ENCODE results near the gene TMEM14B. TPM values are rescaled to one million over a fixed set of nuclear protein-coding genes. Genes with fewer than 3 reads are reported as not detected.

The TMEM14B gene
- total RNA-seq, 1 experiment from 2014 or later = 82.9 TPM

DNA sequence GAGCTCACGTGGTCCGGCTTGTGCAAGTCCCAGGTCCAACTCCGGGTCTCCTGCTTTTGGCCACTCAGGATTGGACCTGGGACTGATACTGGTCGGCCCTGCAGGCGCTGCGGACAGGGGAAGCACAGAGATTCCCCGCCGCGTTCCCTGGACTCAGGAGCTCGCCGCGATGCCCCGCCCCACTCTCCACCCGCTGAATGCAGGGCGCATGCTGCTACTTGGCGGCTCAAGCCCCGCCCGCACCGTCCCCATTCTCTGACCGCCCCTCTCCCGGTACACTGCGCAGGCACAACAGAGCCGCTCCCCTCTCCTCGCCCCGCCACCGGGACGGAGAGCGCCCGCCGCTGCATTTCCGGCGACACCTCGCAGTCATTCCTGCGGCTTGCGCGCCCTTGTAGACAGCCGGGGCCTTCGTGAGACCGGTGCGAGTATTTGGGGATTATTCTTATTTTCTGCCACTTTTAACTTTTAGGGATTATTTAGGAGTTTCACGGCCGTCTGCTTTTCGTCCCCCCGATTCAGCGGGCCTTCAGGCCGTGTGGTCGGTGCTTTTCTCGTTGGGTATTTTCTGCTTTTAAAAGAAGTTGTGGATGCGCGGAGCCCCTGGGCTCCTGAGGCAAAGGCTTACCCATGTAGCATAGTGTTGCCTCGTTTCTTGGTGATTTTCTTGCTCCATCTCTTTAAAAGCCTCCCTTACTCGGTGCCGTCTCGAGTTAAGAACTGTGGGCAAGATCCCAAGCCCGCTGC is 24.6 kb upstream of the TMEM14B start, which contains the start of gene TMEM14C (continued):
- TF ChIP-seq, protein P1, sequence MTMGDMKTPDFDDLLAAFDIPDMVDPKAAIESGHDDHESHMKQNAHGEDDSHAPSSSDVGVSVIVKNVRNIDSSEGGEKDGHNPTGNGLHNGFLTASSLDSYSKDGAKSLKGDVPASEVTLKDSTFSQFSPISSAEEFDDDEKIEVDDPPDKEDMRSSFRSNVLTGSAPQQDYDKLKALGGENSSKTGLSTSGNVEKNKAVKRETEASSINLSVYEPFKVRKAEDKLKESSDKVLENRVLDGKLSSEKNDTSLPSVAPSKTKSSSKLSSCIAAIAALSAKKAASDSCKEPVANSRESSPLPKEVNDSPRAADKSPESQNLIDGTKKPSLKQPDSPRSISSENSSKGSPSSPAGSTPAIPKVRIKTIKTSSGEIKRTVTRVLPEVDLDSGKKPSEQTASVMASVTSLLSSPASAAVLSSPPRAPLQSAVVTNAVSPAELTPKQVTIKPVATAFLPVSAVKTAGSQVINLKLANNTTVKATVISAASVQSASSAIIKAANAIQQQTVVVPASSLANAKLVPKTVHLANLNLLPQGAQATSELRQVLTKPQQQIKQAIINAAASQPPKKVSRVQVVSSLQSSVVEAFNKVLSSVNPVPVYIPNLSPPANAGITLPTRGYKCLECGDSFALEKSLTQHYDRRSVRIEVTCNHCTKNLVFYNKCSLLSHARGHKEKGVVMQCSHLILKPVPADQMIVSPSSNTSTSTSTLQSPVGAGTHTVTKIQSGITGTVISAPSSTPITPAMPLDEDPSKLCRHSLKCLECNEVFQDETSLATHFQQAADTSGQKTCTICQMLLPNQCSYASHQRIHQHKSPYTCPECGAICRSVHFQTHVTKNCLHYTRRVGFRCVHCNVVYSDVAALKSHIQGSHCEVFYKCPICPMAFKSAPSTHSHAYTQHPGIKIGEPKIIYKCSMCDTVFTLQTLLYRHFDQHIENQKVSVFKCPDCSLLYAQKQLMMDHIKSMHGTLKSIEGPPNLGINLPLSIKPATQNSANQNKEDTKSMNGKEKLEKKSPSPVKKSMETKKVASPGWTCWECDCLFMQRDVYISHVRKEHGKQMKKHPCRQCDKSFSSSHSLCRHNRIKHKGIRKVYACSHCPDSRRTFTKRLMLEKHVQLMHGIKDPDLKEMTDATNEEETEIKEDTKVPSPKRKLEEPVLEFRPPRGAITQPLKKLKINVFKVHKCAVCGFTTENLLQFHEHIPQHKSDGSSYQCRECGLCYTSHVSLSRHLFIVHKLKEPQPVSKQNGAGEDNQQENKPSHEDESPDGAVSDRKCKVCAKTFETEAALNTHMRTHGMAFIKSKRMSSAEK (CRISPR knock-in tag; IDR thresholded peaks at IDR 0.05; ENCODE audit: borderline replicate concordance) = no peak
- TF ChIP-seq, protein P2, sequence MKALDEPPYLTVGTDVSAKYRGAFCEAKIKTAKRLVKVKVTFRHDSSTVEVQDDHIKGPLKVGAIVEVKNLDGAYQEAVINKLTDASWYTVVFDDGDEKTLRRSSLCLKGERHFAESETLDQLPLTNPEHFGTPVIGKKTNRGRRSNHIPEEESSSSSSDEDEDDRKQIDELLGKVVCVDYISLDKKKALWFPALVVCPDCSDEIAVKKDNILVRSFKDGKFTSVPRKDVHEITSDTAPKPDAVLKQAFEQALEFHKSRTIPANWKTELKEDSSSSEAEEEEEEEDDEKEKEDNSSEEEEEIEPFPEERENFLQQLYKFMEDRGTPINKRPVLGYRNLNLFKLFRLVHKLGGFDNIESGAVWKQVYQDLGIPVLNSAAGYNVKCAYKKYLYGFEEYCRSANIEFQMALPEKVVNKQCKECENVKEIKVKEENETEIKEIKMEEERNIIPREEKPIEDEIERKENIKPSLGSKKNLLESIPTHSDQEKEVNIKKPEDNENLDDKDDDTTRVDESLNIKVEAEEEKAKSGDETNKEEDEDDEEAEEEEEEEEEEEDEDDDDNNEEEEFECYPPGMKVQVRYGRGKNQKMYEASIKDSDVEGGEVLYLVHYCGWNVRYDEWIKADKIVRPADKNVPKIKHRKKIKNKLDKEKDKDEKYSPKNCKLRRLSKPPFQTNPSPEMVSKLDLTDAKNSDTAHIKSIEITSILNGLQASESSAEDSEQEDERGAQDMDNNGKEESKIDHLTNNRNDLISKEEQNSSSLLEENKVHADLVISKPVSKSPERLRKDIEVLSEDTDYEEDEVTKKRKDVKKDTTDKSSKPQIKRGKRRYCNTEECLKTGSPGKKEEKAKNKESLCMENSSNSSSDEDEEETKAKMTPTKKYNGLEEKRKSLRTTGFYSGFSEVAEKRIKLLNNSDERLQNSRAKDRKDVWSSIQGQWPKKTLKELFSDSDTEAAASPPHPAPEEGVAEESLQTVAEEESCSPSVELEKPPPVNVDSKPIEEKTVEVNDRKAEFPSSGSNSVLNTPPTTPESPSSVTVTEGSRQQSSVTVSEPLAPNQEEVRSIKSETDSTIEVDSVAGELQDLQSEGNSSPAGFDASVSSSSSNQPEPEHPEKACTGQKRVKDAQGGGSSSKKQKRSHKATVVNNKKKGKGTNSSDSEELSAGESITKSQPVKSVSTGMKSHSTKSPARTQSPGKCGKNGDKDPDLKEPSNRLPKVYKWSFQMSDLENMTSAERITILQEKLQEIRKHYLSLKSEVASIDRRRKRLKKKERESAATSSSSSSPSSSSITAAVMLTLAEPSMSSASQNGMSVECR (CRISPR knock-in tag; IDR thresholded peaks at IDR 0.05; ENCODE audit: borderline replicate concordance) = no peak
- TF ChIP-seq JAZF1 (CRISPR knock-in tag; IDR thresholded peaks at IDR 0.05) (no peak), ZNF219 (CRISPR knock-in tag; IDR thresholded peaks at IDR 0.05; ENCODE audit: borderline replicate concordance) (no peak), NFATC4 (CRISPR knock-in tag; IDR thresholded peaks at IDR 0.05) (no peak), SP1 (CRISPR knock-in tag; conservative IDR thresholded peaks at IDR 0.05) (peak; percentile 85), FOXP1 (CRISPR knock-in tag; IDR thresholded peaks at IDR 0.05; ENCODE audit: borderline replicate concordance) (peak; percentile 80; the same call in 1 of the 2 replicates), ZNF423 (CRISPR knock-in tag; IDR thresholded peaks at IDR 0.05) (no peak), HMGA2 (CRISPR knock-in tag; IDR thresholded peaks at IDR 0.05) (no peak), NR3C1 (CRISPR knock-in tag; conservative IDR thresholded peaks at IDR 0.05; ENCODE audit: low read depth) (no peak), SMAD3 (CRISPR knock-in tag; IDR thresholded peaks at IDR 0.05; ENCODE audit: borderline replicate concordance) (peak; percentile 81; the same call in 1 of the 2 replicates), ATF1 (CRISPR knock-in tag; IDR thresholded peaks at IDR 0.05) (no peak), CBFB (CRISPR knock-in tag; IDR thresholded peaks at IDR 0.05; ENCODE audit: low read depth) (no peak), TP53 (CRISPR knock-in tag; IDR thresholded peaks at IDR 0.05) (no peak), JUN (CRISPR knock-in tag; IDR thresholded peaks at IDR 0.05) (no peak)
- TF ChIP-seq, protein P3, sequence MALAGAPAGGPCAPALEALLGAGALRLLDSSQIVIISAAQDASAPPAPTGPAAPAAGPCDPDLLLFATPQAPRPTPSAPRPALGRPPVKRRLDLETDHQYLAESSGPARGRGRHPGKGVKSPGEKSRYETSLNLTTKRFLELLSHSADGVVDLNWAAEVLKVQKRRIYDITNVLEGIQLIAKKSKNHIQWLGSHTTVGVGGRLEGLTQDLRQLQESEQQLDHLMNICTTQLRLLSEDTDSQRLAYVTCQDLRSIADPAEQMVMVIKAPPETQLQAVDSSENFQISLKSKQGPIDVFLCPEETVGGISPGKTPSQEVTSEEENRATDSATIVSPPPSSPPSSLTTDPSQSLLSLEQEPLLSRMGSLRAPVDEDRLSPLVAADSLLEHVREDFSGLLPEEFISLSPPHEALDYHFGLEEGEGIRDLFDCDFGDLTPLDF (CRISPR knock-in tag; IDR thresholded peaks at IDR 0.05) = 0 out of 2 replicates have a peak, but pooled peaks have one; percentile 71
- TF ChIP-seq, protein P4, sequence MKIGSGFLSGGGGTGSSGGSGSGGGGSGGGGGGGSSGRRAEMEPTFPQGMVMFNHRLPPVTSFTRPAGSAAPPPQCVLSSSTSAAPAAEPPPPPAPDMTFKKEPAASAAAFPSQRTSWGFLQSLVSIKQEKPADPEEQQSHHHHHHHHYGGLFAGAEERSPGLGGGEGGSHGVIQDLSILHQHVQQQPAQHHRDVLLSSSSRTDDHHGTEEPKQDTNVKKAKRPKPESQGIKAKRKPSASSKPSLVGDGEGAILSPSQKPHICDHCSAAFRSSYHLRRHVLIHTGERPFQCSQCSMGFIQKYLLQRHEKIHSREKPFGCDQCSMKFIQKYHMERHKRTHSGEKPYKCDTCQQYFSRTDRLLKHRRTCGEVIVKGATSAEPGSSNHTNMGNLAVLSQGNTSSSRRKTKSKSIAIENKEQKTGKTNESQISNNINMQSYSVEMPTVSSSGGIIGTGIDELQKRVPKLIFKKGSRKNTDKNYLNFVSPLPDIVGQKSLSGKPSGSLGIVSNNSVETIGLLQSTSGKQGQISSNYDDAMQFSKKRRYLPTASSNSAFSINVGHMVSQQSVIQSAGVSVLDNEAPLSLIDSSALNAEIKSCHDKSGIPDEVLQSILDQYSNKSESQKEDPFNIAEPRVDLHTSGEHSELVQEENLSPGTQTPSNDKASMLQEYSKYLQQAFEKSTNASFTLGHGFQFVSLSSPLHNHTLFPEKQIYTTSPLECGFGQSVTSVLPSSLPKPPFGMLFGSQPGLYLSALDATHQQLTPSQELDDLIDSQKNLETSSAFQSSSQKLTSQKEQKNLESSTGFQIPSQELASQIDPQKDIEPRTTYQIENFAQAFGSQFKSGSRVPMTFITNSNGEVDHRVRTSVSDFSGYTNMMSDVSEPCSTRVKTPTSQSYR (CRISPR knock-in tag; IDR thresholded peaks at IDR 0.05) = 0 out of 2 replicates have a peak, but pooled peaks have one; percentile 36
- TF ChIP-seq, protein P5, sequence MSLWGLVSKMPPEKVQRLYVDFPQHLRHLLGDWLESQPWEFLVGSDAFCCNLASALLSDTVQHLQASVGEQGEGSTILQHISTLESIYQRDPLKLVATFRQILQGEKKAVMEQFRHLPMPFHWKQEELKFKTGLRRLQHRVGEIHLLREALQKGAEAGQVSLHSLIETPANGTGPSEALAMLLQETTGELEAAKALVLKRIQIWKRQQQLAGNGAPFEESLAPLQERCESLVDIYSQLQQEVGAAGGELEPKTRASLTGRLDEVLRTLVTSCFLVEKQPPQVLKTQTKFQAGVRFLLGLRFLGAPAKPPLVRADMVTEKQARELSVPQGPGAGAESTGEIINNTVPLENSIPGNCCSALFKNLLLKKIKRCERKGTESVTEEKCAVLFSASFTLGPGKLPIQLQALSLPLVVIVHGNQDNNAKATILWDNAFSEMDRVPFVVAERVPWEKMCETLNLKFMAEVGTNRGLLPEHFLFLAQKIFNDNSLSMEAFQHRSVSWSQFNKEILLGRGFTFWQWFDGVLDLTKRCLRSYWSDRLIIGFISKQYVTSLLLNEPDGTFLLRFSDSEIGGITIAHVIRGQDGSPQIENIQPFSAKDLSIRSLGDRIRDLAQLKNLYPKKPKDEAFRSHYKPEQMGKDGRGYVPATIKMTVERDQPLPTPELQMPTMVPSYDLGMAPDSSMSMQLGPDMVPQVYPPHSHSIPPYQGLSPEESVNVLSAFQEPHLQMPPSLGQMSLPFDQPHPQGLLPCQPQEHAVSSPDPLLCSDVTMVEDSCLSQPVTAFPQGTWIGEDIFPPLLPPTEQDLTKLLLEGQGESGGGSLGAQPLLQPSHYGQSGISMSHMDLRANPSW (CRISPR knock-in tag; conservative IDR thresholded peaks at IDR 0.05; ENCODE audit: low read depth) = no peak
- TF ChIP-seq, protein P6, sequence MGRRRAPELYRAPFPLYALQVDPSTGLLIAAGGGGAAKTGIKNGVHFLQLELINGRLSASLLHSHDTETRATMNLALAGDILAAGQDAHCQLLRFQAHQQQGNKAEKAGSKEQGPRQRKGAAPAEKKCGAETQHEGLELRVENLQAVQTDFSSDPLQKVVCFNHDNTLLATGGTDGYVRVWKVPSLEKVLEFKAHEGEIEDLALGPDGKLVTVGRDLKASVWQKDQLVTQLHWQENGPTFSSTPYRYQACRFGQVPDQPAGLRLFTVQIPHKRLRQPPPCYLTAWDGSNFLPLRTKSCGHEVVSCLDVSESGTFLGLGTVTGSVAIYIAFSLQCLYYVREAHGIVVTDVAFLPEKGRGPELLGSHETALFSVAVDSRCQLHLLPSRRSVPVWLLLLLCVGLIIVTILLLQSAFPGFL (CRISPR knock-in tag; IDR thresholded peaks at IDR 0.05; ENCODE audit: borderline replicate concordance) = 0 out of 2 replicates have a peak, but pooled peaks have one; percentile 54
- TF ChIP-seq, protein P7, sequence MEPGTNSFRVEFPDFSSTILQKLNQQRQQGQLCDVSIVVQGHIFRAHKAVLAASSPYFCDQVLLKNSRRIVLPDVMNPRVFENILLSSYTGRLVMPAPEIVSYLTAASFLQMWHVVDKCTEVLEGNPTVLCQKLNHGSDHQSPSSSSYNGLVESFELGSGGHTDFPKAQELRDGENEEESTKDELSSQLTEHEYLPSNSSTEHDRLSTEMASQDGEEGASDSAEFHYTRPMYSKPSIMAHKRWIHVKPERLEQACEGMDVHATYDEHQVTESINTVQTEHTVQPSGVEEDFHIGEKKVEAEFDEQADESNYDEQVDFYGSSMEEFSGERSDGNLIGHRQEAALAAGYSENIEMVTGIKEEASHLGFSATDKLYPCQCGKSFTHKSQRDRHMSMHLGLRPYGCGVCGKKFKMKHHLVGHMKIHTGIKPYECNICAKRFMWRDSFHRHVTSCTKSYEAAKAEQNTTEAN (CRISPR knock-in tag; IDR thresholded peaks at IDR 0.05) = peak; percentile 82; the same call in 1 of the 2 replicates
